Esophagus muscularis mucosa (tissue), 2 donors: ENCODE results near the gene GNL3.

Experiments
- EP300 ChIP-seq: sonication (generic); formaldehyde crosslinking; IDR thresholded peaks from one replicate; pipeline ENCODE4 v1.6.1; 2017; ENCODE audit warnings: antibody characterized with exemption
- POLR2A ChIP-seq: fragments of 450-650 bp; IDR thresholded peaks from one replicate; pipeline ENCODE4 v1.6.1; 2017; ENCODE audit warnings: antibody characterized with exemption, moderate library complexity, mild to moderate bottlenecking, low read depth

GRCh38 chr3:52743721-52744120 lies 57.9 kb downstream of the GNL3 start:
- no peak for TF ChIP-seq EP300
- TF ChIP-seq POLR2A: no peak
